ENCODE measurements around the gene RAD9B. TPM values are rescaled to one million over a fixed set of nuclear protein-coding genes. Genes with fewer than 3 reads are reported as not detected.

RAD9B gene
- polyA plus RNA-seq, 3 donors = 1.1 to 3.0 (median 1.3) TPM

- H3K4me1 ChIP-seq (ENCODE audit: control insufficient read depth in 1 of 2, insufficient read depth in 2 of 2, low read length in 2 of 2) = peaks cover 0 to 12% of the 10 kb centered on the region in 2 donors
- intact Hi-C loops (cut with micrococcal nuclease) = no loop called here
Measured at GRCh38 chr12:110545812-110546211, 43.7 kb downstream of the RAD9B start.

GRCh38 chr12:110546339-110546738 lies 44.2 kb downstream of the RAD9B start:
- Histone ChIP-seq H3K9me3 (replicated peaks in 1 of 2; ENCODE audit: control insufficient read depth in 1 of 2, insufficient read depth in 1 of 2, low read length in 2 of 2) (no peaks in the 10 kb centered on the region), H3K36me3 (replicated peaks in 1 of 2; ENCODE audit: control insufficient read depth in 1 of 2, insufficient read depth in 2 of 2, low read length in 2 of 2) (peaks cover 33 to 97% of the 10 kb centered on the region in 2 donors), H3K79me2 (ENCODE audit: insufficient read depth, low read length) (peaks cover 87% of the 10 kb centered on the region), H3K4me3 (replicated peaks in 1 of 3; ENCODE audit: low read depth in 2 of 3, low read length in 3 of 3) (no peak overlapping the region), H3K27me3 (ENCODE audit: control insufficient read depth in 2 of 2, insufficient read depth in 2 of 2, low read length in 2 of 2) (no peaks in the 10 kb centered on the region), H3K4me2 (replicated peaks; ENCODE audit: extremely low read depth, low read length, poor library complexity, severe bottlenecking) (no peak overlapping the region), H3K4me1 (ENCODE audit: control insufficient read depth in 1 of 2, insufficient read depth in 2 of 2, low read length in 2 of 2) (peaks cover 0 to 12% of the 10 kb centered on the region in 2 donors), H3K9ac (ENCODE audit: insufficient read depth, low read length, poor library complexity, severe bottlenecking) (no peak overlapping the region), H4K20me1 (ENCODE audit: insufficient read depth, low read length) (peaks cover 100% of the 10 kb centered on the region), H2AFZ (ENCODE audit: insufficient read depth, low read depth, low read length, poor library complexity, severe bottlenecking) (no peak overlapping the region), H3K27ac (ENCODE audit: low read depth in 1 of 2, low read length in 2 of 2) (peak overlapping the region in 1 of 2 donors; percentile 52)
- intact Hi-C loops (cut with micrococcal nuclease) = no loop called here
- no peak overlapping the region for H3K4me3 Mint-ChIP-seq
- no peaks in the 10 kb centered on the region for H3K9me3 Mint-ChIP-seq
- peak overlapping the region in 6 of 7 donors; percentile 19 to 87 (median 38) for H3K27ac Mint-ChIP-seq
- TF ChIP-seq CTCF (IDR thresholded peaks at IDR 0.05) = no peak
- peak in 2 of 3 donors; percentile 11 to 12 for DNase-seq
- peaks cover 21% of the 10 kb centered on the region for H3K4me1 Mint-ChIP-seq
- peaks cover 0 to 2% (median 0%) of the 10 kb centered on the region in 3 donors for H3K27me3 Mint-ChIP-seq (ENCODE audit: low read depth in 3 of 3)
- no CpG with 5 or more reads among the region's 3 CpGs for WGBS (ENCODE audit: insufficient coverage)
- peaks cover 62 to 83% of the 10 kb centered on the region in 2 donors for H3K36me3 Mint-ChIP-seq

More at GRCh38 chr12:110545812-110546211, 43.7 kb downstream of the RAD9B start:
- Histone ChIP-seq H3K27me3 (ENCODE audit: control insufficient read depth in 2 of 2, insufficient read depth in 2 of 2, low read length in 2 of 2) (no peaks in the 10 kb centered on the region), H4K20me1 (ENCODE audit: insufficient read depth, low read length) (peaks cover 100% of the 10 kb centered on the region), H3K79me2 (ENCODE audit: insufficient read depth, low read length) (peaks cover 82% of the 10 kb centered on the region), H2AFZ (ENCODE audit: insufficient read depth, low read depth, low read length, poor library complexity, severe bottlenecking) (no peak overlapping the region), H3K9me3 (replicated peaks in 1 of 2; ENCODE audit: control insufficient read depth in 1 of 2, insufficient read depth in 1 of 2, low read length in 2 of 2) (no peaks in the 10 kb centered on the region), H3K4me2 (replicated peaks; ENCODE audit: extremely low read depth, low read length, poor library complexity, severe bottlenecking) (no peak overlapping the region), H3K27ac (ENCODE audit: low read depth in 1 of 2, low read length in 2 of 2) (peak overlapping the region in 1 of 2 donors; percentile 52), H3K9ac (ENCODE audit: insufficient read depth, low read length, poor library complexity, severe bottlenecking) (no peak overlapping the region), H3K36me3 (replicated peaks in 1 of 2; ENCODE audit: control insufficient read depth in 1 of 2, insufficient read depth in 2 of 2, low read length in 2 of 2) (peaks cover 28 to 96% of the 10 kb centered on the region in 2 donors), H3K4me3 (replicated peaks in 1 of 3; ENCODE audit: low read depth in 2 of 3, low read length in 3 of 3) (no peak overlapping the region)
- Mint-ChIP-seq H3K9me3 (no peaks in the 10 kb centered on the region), H3K27me3 (ENCODE audit: low read depth in 3 of 3) (peaks cover 0 to 2% (median 0%) of the 10 kb centered on the region in 3 donors), H3K4me3 (no peak overlapping the region), H3K27ac (peak overlapping the region; percentile 19 to 87 (median 71)), H3K4me1 (peaks cover 21% of the 10 kb centered on the region), H3K36me3 (peaks cover 57 to 82% of the 10 kb centered on the region in 2 donors)
- 99% methylated on average over 6 of the region's 10 CpGs for WGBS (ENCODE audit: insufficient coverage)
- no peak for TF ChIP-seq CTCF (IDR thresholded peaks at IDR 0.05)
- DNase-seq = no peak
